Middle frontal gyrus (tissue), 1 donor: ENCODE data around the gene CTCF.

Experiments
- DNase-seq: peaks from one replicate; pipeline ENCODE4 v3.0.0-alpha.2; 2015; ENCODE audit warnings: low spot score; ENCODE audit errors: extremely low spot score

The CTCF gene

DNA sequence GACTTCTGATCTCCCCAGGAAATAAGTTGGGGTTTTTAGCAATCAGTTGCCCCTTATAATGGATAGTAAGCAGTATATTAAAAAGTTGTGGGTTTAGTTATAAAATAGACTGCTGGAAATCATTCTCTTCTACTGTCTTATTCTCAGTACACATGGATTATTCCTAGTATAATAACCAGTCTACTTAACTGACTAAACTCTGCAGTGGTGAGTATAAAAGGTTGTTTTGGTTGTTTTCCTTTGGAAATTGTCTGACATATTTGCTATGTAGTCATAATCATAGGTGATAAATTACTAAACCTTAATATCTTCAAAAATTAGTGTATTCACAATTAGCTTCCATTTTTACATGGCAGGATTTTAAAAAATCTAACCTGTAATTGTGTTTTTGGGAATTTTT is 31.4 kb downstream of the CTCF start:
- no peak for DNase-seq

DNA sequence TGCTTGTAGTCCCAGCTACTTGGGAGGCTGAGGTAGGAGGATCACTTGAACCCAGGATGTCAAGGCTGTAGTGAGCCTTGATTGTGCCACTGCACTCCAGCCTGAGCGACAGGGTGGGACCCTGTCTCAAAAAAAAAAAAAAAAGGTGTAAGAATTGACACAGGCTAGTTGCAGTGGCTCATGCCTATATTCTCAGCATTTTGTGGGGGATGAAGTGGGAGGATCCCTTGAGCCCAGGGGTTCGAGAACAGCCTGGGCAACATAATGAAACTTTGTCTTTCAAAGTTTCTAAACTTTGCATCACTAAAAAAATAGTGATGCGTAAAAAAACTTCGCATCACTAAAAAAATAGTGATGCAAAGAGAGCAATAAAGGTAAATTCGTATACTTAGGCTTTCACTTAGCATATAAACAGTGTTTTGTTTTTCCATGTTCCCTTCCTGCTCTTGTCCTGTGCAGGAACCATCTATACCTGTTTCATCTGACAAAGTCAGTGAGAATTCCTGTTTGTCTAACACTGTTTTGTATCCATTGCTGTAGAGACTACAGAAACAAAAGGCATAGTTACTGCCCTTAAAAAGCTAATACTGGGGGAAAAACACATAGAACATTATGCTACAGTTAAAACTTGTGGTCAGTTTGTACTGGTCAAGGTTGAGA is 32.1 kb downstream of the CTCF start:
- no peak for DNase-seq

DNA sequence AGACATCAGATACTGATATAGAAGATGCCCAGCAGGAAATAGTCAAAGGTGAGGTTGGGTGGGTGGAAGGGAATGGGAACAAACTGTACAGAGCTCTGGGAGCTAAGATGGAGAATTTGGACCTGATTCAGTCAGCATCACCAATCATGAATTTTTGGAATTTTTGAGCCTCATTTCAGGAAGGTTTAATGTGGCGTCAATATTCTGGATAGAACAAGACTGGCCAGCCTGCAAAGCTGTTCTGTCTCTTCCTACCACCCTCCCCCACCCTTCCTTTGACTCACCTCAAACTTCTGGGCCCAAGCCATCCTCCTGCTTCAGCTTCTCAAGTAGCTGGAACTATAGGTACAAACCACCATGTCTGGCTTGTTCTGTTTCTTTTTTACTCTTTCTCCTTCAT is 32.6 kb downstream of the CTCF start:
- no peak for DNase-seq

DNA sequence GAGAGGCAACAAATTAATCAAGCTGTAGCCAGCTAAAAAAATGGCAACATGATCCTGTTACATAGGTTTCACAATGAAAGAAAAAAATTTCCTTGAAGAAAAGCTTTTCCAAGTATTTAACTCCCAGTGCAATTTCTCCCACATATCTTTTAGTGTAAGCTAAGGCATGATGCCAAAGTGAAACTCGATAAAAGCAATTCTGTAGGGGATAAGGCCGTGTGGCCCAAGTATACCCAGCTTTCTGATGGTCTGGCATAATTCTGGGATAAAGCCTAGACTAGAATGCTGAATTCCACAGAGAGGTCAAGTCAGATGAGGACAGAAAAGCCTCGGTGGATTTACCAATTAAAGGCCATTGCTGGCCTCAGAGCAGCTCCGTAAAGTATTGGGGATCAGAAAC is 36.2 kb downstream of the CTCF start:
- no peak for DNase-seq

DNA sequence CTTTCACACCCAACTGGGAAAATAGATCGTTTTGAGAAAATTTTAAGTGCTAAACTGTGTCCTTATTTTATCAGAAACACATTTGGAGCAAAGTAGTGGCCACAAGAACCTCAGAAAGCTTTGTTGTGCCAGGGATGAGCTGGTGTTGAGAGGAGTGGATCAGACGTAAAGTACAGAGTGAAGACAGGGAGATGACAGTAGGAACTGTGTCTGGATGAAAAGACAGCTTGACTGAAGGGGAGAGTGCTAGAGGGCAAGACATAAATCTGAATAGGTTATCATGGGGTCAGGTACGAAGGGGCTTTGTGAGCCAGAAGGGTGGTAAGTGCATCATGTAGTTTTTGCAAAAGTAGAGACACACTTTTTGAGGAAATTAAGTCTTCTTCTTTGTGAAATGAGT is 43.3 kb downstream of the CTCF start:
- no peak for DNase-seq

DNA sequence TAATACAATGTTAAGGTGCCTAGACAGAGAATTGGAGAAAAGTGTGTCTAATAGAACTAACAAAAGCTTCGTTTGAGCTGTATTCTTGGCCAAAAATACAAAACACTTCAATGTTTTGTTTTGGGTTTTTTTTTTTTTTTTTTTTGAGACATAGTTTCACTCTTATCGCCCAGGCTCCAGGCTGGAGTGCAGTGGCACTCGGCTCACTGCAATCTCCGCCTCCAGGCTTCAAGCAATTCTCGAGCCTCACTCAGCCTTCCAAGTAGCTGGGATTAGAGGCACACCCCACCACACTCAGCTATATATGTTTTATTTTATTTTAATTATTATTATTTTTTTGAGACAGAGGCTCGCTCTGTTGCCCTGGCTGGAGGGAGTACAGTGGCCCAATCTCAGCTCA is 44.3 kb downstream of the CTCF start:
- no peak for DNase-seq

DNA sequence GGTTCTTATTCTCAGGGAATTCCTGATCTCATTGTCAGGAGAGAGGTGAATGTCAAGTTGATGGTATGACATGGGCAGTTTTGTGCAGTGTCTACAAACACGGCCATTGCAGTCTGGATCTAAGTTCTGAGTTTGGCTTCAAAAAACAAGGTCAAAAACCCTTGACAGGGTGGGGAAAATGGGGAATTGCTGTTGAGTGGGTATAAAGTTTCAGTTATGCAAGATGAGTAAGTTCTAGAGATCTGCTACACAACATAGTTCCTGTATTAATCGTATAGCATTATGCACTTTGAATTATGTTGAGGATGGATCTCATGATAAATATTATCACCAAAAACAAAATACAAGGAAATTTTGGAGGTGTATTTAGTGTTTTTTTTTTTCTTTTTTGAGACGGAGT is 46.0 kb downstream of the CTCF start:
- DNase-seq, result no peak

DNA sequence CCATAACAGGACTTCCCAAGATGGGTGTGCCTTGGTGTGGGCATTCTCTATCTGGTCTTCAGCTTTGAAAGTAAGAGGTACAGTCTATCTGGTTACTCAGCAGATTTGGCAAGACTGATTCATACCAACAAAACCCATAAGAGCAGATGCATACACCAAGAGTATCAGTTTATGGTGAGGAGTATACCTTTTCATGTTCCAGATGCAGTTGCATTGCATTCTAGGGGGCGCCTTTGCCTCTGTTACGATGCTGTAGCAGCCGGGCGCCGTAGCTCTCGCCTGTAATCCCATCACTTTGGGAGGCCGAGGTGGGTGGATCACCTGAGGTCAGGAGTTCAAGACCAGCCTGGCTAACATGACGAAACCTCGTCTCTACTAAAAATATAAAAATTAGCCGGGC is 51.5 kb downstream of the CTCF start:
- no peak for DNase-seq

DNA sequence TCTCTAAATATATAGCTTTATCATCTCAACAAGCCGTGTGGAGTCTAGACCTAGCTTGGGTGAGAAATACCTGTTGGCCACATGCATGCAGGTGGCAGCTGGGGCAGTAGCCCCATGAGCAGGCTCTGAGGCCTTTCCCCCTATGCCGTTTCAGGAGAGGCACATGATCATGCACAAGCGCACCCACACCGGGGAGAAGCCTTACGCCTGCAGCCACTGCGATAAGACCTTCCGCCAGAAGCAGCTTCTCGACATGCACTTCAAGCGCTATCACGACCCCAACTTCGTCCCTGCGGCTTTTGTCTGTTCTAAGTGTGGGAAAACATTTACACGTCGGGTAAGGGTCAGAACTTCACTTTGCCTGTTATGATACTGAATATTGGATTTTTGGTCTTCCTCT is 65.9 kb downstream of the CTCF start:
- no peak for DNase-seq

DNA sequence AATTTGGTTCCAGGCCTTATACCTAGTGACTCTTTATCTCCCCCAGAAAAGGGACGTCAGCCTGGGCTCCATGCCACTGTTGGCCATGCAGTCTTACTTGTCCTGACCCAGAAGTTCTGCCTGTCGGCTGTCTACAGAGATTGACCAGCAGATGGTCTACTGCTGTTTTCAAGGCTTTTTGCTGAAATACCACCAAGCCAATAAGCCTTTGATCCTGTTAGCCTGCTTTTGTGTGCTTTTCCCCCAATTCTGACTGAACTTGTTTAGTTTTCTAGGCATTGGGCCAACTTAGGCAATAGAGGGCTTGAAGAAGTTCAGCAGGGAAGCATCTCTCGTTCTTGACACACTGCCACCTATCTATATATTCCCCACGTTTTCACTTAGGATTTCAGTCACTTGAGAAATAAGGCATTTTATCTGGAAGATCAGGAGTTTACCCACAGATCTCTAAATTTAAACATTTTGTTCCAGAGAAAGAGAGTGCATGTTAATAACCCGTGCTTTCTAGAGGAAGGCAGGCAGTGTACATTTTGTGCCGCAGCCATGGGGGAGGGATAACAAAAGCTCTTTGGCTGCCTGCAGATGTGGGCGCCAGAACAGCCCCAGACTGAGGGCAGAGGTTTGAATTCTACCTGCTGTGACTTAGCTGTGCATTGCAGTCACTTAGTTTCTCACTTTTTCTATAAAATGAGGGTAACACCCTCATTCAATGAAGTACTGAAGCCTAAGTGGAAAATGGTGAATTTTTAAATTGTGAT is 70.3 kb downstream of the CTCF start:
- no peak for DNase-seq

DNA sequence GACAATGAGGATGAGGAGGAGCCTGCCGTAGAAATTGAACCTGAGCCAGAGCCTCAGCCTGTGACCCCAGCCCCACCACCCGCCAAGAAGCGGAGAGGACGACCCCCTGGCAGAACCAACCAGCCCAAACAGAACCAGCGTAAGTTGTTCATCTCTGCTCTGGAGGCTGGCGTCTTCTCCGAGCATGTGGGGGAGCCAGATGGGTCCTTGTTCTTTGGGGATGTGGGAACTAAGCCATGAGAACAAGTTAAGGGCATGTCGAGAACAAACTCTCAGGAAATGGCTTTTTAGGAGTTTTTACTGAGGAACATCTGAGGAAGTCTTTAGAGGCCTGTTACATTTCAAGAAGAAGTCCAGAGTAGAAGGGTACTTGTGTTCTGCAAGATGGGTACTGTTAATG is 74.4 kb downstream of the CTCF start:
- DNase-seq, result no peak

DNA sequence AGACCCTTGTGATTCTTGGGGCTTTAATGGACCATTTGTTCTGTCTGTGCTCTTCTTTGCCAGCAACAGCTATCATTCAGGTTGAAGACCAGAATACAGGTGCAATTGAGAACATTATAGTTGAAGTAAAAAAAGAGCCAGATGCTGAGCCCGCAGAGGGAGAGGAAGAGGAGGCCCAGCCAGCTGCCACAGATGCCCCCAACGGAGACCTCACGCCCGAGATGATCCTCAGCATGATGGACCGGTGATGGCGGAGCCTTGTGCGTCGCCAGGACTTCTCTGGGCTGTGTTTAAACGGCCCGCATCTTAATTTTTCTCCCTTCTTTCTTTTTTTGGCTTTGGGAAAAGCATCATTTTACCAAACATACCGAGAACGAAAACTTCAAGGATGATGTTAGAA is 75.3 kb downstream of the CTCF start:
- no peak for DNase-seq

DNA sequence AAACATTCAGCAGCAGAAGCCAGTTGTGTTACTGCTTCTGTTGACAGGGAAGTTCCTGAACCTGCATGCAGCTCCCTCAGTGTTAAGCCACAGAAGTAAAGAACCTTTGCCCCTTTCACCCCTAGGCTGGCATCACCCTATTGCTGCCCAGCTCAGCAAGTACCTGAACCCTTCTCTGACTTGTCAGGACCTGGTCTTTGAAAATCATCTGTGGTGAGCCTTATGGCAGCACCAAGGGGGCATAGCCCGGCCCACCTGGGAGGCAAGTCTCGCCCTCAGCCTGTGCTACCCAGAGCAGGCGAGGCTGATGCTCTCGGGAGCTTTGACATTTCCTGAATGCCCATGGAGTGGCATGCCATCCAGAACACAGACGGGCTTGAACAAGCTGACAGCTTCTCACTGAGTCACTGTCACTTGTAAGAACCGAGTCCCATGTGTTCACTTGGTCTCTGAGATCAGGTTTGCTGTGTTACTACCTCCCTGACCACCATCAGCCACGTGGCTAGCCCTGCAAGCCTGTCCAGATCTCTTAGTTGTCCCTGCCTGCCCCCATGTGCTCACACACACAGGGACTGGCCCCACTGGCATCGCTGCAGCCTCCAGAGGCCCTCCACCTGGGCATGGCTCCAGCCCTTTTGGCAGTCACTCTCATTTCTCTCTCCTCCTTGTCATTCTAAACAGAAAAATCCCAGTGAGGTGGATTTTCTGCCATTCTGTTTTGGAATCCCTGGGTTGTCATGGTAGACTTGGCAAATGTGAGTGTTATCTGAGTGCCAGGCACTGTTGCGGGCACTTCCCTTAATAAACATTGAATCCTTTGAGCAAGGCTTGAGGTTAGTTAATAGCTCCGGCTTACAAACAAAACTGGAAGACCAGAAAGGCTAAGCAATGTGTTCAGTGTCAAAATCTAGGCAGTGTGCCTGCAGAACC is 79.7 kb downstream of the CTCF start:
- DNase-seq, result peak; percentile 42

DNA sequence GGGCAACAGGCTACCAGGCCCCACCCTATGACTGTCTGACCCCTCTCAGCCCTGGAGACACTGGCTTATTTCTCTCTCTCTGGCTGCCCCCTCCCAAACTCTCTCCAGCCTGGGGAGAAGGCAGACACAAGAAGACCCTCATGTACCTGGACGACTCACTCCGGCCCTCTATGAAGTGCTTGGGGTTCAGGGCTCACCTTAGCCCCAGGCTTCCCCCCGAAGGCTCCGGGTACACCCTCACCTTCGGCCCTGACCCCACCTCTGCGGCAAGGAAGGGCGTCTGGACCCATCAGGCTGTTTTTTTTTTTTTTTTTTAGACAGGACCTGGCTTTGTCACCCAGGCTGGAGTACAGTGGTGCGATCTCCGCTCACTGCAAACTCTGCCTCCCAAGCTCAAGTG is 81.7 kb downstream of the CTCF start:
- DNase-seq, result no peak

DNA sequence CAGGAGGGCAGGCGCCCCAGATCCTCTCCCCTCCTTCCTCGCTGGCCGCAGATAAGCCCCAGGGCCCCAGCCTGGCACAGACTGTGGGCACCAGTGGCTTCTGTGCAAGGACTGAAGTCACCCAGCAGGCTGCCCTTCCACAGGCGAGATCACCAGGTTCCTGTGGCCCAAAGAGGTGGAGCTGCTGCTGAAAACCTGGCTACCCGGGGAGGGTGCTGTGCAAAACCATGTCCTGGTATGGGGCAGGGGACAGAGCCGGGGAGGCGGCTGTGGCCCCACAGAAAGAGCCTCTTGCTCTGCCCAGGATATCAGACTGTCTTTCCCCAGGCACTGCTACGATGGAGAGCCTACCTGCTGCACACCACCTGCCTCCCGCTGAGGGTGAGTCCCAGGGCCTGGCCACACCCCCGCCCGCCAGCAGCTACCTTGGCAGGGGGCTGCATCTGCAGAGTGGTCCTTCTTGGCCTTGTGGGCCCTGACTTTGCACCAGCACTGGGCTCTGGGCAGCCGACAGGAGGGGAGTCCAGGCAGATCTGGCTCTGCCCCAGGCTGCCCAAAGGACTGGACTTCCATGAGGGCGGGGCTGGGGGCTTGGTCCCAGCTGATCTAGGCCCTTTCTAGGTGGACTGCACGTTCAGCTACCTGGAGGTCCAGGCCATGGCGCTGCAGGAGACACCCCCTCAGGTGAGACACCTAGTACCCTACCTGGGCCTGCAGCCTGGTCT is 83.2 kb downstream of the CTCF start:
- DNase-seq, result no peak

DNA sequence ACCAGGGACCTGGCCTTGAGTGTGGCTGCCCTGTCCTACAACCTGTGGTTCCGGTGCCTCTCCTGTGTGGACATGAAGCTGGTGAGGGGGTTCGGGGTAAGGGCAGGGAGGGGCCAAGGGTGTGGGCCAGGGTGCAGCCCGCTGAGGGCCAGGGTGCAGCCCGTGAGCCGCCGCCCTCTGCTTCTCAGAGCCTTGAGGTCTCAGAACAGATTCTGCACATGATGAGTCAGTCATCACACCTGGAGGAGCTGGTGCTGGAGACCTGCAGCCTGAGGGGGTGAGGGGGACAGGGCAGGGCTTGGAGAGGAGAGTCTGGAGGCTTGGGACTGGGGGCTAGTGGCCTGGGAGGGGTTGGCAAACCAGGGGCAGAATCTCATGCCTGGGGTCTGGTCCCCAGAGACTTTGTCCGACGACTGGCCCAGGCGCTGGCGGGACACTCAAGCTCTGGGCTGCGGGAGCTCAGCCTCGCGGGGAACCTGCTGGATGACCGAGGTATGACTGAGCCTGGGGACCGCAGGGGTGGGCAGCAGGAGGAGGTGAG is 84.9 kb downstream of the CTCF start:
- no peak for DNase-seq

DNA sequence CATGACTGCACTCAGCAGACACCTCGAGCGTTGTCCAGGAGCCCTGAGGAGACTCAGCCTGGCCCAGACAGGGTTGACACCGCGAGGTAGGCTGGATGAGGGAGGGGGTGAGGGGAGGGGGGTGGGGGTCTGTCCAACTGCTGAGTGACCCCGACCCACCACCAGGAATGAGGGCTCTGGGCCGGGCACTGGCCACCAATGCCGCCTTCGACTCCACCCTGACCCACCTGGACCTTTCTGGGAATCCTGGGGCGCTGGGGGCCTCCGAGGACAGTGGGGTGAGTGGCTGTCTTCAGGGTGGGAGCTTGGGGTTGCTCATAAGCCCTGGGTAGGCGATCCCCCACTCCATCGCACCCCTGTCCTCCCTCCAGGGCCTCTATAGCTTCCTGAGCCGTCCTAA is 85.4 kb downstream of the CTCF start:
- no peak for DNase-seq

DNA sequence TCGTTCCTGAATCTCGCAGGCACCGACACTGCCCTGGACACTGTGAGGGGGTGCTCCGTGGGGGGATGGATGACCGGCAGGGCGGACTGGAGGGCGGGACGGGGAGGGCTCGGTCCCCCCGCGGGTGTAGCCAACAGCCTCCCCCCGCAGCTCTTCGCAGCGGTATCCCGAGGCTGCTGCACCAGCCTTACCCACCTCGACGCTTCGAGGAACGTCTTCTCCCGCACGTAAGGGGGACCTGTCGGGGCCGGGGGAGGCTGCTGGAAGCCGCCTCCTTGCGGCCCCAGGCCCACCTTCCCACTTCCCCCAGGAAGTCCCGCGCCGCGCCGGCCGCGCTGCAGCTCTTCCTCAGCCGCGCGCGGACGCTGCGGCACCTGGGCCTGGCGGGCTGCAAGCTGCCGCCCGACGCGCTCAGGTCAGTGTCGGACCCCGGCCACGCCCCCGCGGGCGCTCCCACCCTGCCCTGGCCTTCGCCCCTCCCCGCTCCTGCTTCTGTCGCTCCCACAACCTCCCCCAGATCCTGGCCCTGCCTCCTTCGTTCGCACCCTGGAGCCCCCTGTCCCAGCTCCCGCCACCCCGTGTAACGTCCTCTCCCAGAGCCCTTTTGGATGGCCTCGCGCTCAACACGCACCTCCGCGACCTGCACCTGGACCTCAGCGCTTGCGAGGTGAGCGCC is 85.9 kb downstream of the CTCF start:
- DNase-seq, result no peak

DNA sequence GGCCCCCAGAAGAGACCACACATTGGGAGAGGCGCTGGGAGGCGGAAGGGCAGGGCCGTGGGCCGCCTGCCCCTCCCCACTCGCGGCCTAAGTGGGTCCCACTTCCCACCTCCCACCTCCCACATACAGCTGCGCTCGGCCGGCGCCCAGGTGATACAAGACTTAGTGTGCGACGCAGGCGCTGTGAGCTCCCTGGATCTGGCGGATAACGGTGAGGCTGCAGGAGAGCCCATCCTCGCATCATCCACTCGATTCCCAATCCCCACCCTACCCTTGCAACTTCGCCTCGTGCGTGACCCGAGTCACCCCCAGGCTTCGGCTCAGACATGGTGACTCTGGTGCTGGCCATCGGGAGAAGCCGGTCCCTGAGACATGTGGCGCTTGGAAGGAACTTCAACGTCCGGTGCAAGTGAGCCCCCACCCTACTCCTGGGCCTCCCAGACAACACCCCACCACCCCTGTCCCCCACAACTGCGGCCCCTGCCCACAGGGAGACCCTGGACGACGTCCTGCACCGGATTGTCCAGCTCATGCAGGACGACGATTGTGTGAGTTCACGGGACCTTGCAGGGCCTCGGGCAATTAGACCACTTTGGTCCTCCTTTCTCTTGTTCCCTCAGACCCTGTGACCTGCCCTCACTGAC is 86.6 kb downstream of the CTCF start:
- DNase-seq, result no peak

DNA sequence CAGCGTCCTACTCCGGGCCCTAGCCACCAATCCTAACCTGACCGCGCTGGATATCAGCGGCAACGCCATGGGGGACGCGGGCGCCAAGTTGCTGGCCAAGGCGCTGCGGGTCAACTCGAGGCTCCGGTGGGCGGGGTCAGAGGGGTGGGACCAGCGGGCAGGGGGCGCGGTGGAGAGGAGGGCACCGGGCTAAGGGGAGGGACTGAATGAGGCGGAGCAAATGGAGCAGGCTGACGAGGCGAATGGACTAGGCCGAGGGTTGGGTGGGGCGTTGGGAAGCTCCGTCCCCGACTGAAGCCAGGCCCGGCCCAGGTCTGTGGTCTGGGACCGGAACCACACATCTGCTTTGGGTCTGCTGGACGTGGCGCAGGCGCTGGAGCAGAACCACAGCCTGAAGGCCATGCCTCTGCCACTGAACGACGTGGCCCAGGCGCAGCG is 87.2 kb downstream of the CTCF start:
- no peak for DNase-seq
